Neural cell (in vitro differentiated cells): ENCODE measurements around the gene STEAP4. TPM values are rescaled to one million over a fixed set of nuclear protein-coding genes. Genes with fewer than 3 reads are reported as not detected.

ENCODE experiments used
- H2AFZ ChIP-seq: fragments of 200-600, 300-800 bp; sonication (generic), shearing (Covaris generic); 2 replicates; pipeline ENCODE4 v1.6.0; 2014; ENCODE audit warnings: low read depth, mild to moderate bottlenecking, antibody characterized with exemption, low read length, moderate library complexity
- H3F3A ChIP-seq: fragments of 200-600 bp; shearing (Covaris generic); 2 replicates; pipeline ENCODE4 v1.6.1; 2016; ENCODE audit warnings: mild to moderate bottlenecking, moderate library complexity, mixed read lengths, antibody characterized with exemption, low read length; ENCODE audit not compliant: insufficient read depth, poor library complexity, severe bottlenecking
- H3K27ac ChIP-seq: fragments of 200-600, 300-800 bp; sonication (generic), shearing (Covaris generic); 2 replicates; pipeline ENCODE4 v1.5.1; 2014; ENCODE audit warnings: mild to moderate bottlenecking, low read length, moderate library complexity
- H3K27me3 ChIP-seq: fragments of 300-800, 200-600 bp; sonication (generic), shearing (Covaris generic); 2 replicates; pipeline ENCODE4 v1.6.0; 2014; ENCODE audit warnings: mild to moderate bottlenecking, low read depth, low read length, moderate library complexity; ENCODE audit not compliant: insufficient read depth
- H3K36me3 ChIP-seq: fragments of 300-800, 200-600 bp; sonication (generic), shearing (Covaris generic); 2 replicates; pipeline ENCODE4 v1.5.1; 2014; ENCODE audit warnings: mild to moderate bottlenecking, antibody characterized with exemption, low read length, moderate library complexity; ENCODE audit not compliant: insufficient read depth
- H3K4me2 ChIP-seq: fragments of 300-800, 200-600 bp; sonication (generic), shearing (Covaris generic); 2 replicates; pipeline ENCODE4 v1.6.0; 2014; ENCODE audit warnings: mild to moderate bottlenecking, low read length
- H3K4me3 ChIP-seq: fragments of 300-800, 200-600 bp; sonication (generic), shearing (Covaris generic); 2 replicates; pipeline ENCODE4 v1.5.1; 2014; ENCODE audit warnings: mild to moderate bottlenecking, low read length, moderate library complexity
- H3K79me2 ChIP-seq: fragments of 200-600 bp; shearing (Covaris generic); replicated peaks from 2 replicates; pipeline ENCODE4 v1.6.0; 2014; ENCODE audit warnings: mild to moderate bottlenecking, low read length, moderate library complexity; ENCODE audit not compliant: insufficient read depth
- H3K9ac ChIP-seq: fragments of 300-800, 200-600 bp; sonication (generic), shearing (Covaris generic); 2 replicates; pipeline ENCODE4 v1.6.1; 2016; ENCODE audit warnings: mild to moderate bottlenecking, low read length, mixed read lengths
- H3K9me2 ChIP-seq: fragments of 200-600 bp; shearing (Covaris generic); 2 replicates; pipeline ENCODE4 v1.6.1; 2016; ENCODE audit warnings: mild to moderate bottlenecking, low read length, mixed read lengths; ENCODE audit not compliant: insufficient read depth
- H3K9me3 ChIP-seq: fragments of 200-600, 300-800 bp; sonication (generic), shearing (Covaris generic); 2 replicates; pipeline ENCODE4 v1.6.1; 2016; ENCODE audit warnings: mild to moderate bottlenecking, mixed run types, low read length, moderate library complexity, mixed read lengths
- H4K20me1 ChIP-seq: fragments of 200-600 bp; shearing (Covaris generic); 2 replicates; pipeline ENCODE4 v1.6.1; 2016; ENCODE audit warnings: mild to moderate bottlenecking, mixed run types; ENCODE audit not compliant: insufficient read depth
- EP300 ChIP-seq: fragments of 450-650 bp; conservative IDR thresholded peaks from 2 replicates; pipeline ENCODE4 v1.6.1; 2014; ENCODE audit warnings: antibody characterized with exemption, mild to moderate bottlenecking, moderate library complexity; ENCODE audit not compliant: poor library complexity, severe bottlenecking
- EZH2 ChIP-seq: fragments of 200-600, 300-800 bp; shearing (Covaris generic), sonication (generic); IDR thresholded peaks from 2 replicates; pipeline ENCODE4 v1.6.1; 2014; ENCODE audit warnings: antibody characterized with exemption, low read length, borderline replicate concordance, mild to moderate bottlenecking; ENCODE audit not compliant: insufficient read depth, poor library complexity, severe bottlenecking
- MXI1 ChIP-seq: fragments of 450-650 bp; conservative IDR thresholded peaks from 2 replicates; pipeline ENCODE4 v1.6.1; 2014; ENCODE audit warnings: antibody characterized with exemption, mild to moderate bottlenecking; ENCODE audit not compliant: poor library complexity, severe bottlenecking
- POLR2AphosphoS5 ChIP-seq: IDR thresholded peaks from 2 replicates; pipeline ENCODE4 v1.6.1; 2012
- RAD21 ChIP-seq: fragments of 450-650 bp; conservative IDR thresholded peaks from 2 replicates; pipeline ENCODE4 v1.6.1; 2014; ENCODE audit warnings: antibody characterized with exemption, mild to moderate bottlenecking, moderate library complexity
- SMC3 ChIP-seq: fragments of 450-650 bp; conservative IDR thresholded peaks from 2 replicates; pipeline ENCODE4 v1.6.1; 2014; ENCODE audit warnings: antibody characterized with exemption, mild to moderate bottlenecking, moderate library complexity; ENCODE audit not compliant: poor library complexity
- TAF1 ChIP-seq: IDR thresholded peaks from 2 replicates; pipeline ENCODE4 v1.6.1; 2012; ENCODE audit warnings: low read depth
- polyA plus RNA-seq: library from polyadenylated mRNA; depleted of rRNA; stranded (reverse); fragments of >200 nt; gene quantifications from 2 replicates; pipeline ENCODE4 v1.2.3, GENCODE V29; 2014
- TF ChIP-seq, protein P1 (sequence below): IDR thresholded peaks from 2 replicates; pipeline ENCODE4 v1.6.1; 2012; ENCODE audit warnings: borderline replicate concordance
- TF ChIP-seq, protein P2 (sequence below): fragments of 450-650 bp; IDR thresholded peaks from 2 replicates; pipeline ENCODE4 v1.5.1; 2014; ENCODE audit warnings: antibody characterized with exemption, mild to moderate bottlenecking, moderate library complexity; ENCODE audit not compliant: poor library complexity, severe bottlenecking

Gene STEAP4
- polyA plus RNA-seq, 1 donor from 2014 or later = not detected

DNA sequence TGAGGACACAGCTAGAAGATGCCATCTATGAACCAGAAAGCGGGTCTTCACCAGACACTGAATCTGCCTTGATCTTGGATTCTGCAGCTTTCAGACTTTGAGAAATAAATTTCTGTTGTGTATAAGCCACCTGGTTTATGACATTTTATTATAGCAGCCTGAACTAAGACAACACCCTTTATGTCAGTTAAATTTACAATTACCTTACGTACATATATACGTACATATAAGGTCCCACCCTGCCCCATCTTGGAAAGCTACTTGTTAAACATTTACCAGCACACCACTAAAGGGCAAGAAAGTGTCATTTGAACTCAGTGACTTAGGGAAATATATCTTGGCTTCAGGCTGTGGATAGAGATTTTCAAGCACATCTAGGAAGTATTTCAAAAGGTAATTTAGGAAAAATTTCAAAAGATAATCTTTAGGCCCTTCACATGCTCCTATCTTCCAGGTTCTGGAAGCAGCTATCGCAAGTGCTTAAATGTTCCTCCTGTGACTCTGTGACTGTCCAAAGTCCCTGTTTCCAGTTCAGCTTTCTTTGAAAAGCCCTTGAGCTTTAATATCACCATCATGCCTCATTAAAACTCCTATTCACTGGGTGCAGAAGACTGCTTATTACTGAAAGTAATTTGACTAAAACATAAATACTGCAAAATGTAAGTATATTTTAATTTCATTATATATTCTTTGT, 77.2 kb downstream of the STEAP4 start:
- H3K4me3 ChIP-seq = no peak overlapping the region

DNA sequence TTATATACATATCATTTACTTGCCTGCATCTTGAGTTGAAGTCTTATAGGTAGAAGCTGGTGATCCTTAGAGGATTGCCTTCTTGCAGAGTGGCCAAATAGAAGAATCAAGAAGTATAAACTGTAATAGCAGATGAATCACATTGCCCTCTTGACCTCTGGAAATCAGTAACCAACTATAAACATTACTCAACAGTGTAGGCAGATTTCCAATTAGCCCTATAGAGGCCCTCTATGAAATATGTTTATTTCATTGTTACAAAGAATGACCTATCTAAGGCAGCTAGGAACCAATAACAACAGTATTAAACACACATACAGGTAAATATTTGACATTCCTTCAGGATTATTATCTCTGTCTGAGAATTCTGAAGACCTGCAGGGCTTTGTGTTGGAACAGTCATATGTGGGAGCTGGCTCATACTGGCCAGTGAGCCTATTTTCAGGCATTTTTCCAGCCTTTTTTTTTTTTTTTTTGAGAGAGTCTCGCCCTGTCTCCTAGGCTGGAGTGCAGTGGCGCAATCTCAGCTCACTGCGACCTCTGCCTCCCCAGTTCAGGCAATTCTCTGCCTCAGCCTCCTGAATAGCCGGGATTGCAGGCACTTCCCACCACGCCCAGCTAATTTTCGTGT, 79.7 kb downstream of the STEAP4 start:
- H3K4me2 ChIP-seq = no peak overlapping the region
- H3K4me3 ChIP-seq = no peak overlapping the region
- no peak overlapping the region for H2AFZ ChIP-seq
- H4K20me1 ChIP-seq = no peaks in the 10 kb centered on the region
- H3F3A ChIP-seq = no peaks in the 10 kb centered on the region
- no peak overlapping the region for H3K9ac ChIP-seq
- no peaks in the 10 kb centered on the region for H3K9me3 ChIP-seq
- no peak overlapping the region for H3K27ac ChIP-seq
- H3K27me3 ChIP-seq = no peaks in the 10 kb centered on the region
- H3K36me3 ChIP-seq = no peaks in the 10 kb centered on the region
- TF ChIP-seq, protein P1, sequence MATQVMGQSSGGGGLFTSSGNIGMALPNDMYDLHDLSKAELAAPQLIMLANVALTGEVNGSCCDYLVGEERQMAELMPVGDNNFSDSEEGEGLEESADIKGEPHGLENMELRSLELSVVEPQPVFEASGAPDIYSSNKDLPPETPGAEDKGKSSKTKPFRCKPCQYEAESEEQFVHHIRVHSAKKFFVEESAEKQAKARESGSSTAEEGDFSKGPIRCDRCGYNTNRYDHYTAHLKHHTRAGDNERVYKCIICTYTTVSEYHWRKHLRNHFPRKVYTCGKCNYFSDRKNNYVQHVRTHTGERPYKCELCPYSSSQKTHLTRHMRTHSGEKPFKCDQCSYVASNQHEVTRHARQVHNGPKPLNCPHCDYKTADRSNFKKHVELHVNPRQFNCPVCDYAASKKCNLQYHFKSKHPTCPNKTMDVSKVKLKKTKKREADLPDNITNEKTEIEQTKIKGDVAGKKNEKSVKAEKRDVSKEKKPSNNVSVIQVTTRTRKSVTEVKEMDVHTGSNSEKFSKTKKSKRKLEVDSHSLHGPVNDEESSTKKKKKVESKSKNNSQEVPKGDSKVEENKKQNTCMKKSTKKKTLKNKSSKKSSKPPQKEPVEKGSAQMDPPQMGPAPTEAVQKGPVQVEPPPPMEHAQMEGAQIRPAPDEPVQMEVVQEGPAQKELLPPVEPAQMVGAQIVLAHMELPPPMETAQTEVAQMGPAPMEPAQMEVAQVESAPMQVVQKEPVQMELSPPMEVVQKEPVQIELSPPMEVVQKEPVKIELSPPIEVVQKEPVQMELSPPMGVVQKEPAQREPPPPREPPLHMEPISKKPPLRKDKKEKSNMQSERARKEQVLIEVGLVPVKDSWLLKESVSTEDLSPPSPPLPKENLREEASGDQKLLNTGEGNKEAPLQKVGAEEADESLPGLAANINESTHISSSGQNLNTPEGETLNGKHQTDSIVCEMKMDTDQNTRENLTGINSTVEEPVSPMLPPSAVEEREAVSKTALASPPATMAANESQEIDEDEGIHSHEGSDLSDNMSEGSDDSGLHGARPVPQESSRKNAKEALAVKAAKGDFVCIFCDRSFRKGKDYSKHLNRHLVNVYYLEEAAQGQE = no peak
- TF ChIP-seq MXI1 (no peak), SMC3 (no peak), RAD21 (no peak), POLR2AphosphoS5 (no peak), TAF1 (no peak), EZH2 (no peak), EP300 (no peak)
- TF ChIP-seq, protein P2, sequence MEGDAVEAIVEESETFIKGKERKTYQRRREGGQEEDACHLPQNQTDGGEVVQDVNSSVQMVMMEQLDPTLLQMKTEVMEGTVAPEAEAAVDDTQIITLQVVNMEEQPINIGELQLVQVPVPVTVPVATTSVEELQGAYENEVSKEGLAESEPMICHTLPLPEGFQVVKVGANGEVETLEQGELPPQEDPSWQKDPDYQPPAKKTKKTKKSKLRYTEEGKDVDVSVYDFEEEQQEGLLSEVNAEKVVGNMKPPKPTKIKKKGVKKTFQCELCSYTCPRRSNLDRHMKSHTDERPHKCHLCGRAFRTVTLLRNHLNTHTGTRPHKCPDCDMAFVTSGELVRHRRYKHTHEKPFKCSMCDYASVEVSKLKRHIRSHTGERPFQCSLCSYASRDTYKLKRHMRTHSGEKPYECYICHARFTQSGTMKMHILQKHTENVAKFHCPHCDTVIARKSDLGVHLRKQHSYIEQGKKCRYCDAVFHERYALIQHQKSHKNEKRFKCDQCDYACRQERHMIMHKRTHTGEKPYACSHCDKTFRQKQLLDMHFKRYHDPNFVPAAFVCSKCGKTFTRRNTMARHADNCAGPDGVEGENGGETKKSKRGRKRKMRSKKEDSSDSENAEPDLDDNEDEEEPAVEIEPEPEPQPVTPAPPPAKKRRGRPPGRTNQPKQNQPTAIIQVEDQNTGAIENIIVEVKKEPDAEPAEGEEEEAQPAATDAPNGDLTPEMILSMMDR = no peak
- no peaks in the 10 kb centered on the region for H3K79me2 ChIP-seq
- H3K9me2 ChIP-seq = no peaks in the 10 kb centered on the region

More for the DNA sequence above, 77.2 kb downstream of the STEAP4 start:
- Histone ChIP-seq H3K4me2 (no peak overlapping the region), H3F3A (no peaks in the 10 kb centered on the region), H3K9ac (no peak overlapping the region), H2AFZ (no peak overlapping the region), H4K20me1 (no peaks in the 10 kb centered on the region), H3K79me2 (no peaks in the 10 kb centered on the region), H3K9me3 (no peaks in the 10 kb centered on the region), H3K9me2 (no peaks in the 10 kb centered on the region), H3K27me3 (no peaks in the 10 kb centered on the region), H3K27ac (no peak overlapping the region), H3K36me3 (no peaks in the 10 kb centered on the region)
- TF ChIP-seq RAD21 (no peak), MXI1 (no peak), EZH2 (no peak), TAF1 (no peak), POLR2AphosphoS5 (no peak), SMC3 (no peak), EP300 (no peak)
- TF ChIP-seq, protein P2 = no peak
- TF ChIP-seq, protein P1 = no peak
